Panc1 (cell line): ENCODE data around the gene HES3. TPM values are rescaled to one million over a fixed set of nuclear protein-coding genes. Genes with fewer than 3 reads are reported as not detected.

ENCODE experiments used
- ATAC-seq: fragments of 200-7000 bp; cut with Tn5 transposase; 2 replicates; pipeline ENCODE4 v1.9.1; 2020; ENCODE audit warnings: mild to moderate bottlenecking, moderate library complexity
- BruUV-seq: library from RNA; stranded (reverse); fragments of 400-500 nt; replicated peaks from 2 replicates; lab custom pipeline; 2021; lab: Mats Ljungman, UMichigan
- CTCF ChIA-PET: fragments of 300-600 bp; sonication (Branson Sonifier 250); formaldehyde crosslinking; loops from one replicate; lab custom pipeline; 2022; ENCODE audit warnings: antibody characterized with exemption; lab: Charles Lee
- POLR2A ChIA-PET: fragments of 300-600 bp; sonication (Branson Sonifier 250); formaldehyde crosslinking; loops from one replicate; lab custom pipeline; 2022; ENCODE audit warnings: antibody characterized with exemption; lab: Charles Lee
- DNase-seq: peaks from one replicate; pipeline ENCODE4 v3.0.0-alpha.2; 2010; ENCODE audit warnings: low read depth, low spot score
- H3K27ac ChIP-seq: 2 replicates; pipeline ENCODE4 v1.5.1; 2011; ENCODE audit warnings: mild to moderate bottlenecking, low read length, inconsistent platforms
- H3K27me3 ChIP-seq: fragments of 200-500 bp; sonication (Bioruptor generic); 2 replicates; pipeline ENCODE4 v1.6.0; 2014; ENCODE audit warnings: low read length, inconsistent platforms; ENCODE audit not compliant: control insufficient read depth, insufficient read depth
- H3K36me3 ChIP-seq: fragments of 200-500 bp; sonication (Bioruptor generic); 2 replicates; pipeline ENCODE4 v1.5.1; 2014; ENCODE audit warnings: inconsistent platforms, mild to moderate bottlenecking, low read length, moderate library complexity; ENCODE audit not compliant: control insufficient read depth, insufficient read depth
- H3K4me1 ChIP-seq: 2 replicates; pipeline ENCODE4 v1.5.1; 2011; ENCODE audit warnings: inconsistent platforms, mild to moderate bottlenecking, low read length, moderate library complexity; ENCODE audit not compliant: control insufficient read depth, insufficient read depth
- H3K4me3 ChIP-seq, 2 experiments: 2 replicates each; pipeline ENCODE4 v1.5.1; 2011 to 2012; ENCODE audit warnings: low read depth in 2 of 2, low read length in 2 of 2, mild to moderate bottlenecking in 2 of 2, inconsistent platforms in 1 of 2, moderate library complexity in 1 of 2
- H3K9me3 ChIP-seq: fragments of 200-500 bp; sonication (Bioruptor generic); 2 replicates; pipeline ENCODE4 v1.5.1; 2014; ENCODE audit warnings: low read depth, mild to moderate bottlenecking, inconsistent platforms, low read length, moderate library complexity; ENCODE audit not compliant: control insufficient read depth, insufficient read depth
- CTCF ChIP-seq: fragments of 450-650 bp; IDR thresholded peaks from 2 replicates; pipeline ENCODE4 v1.5.1; 2017; ENCODE audit warnings: mild to moderate bottlenecking
- POLR2AphosphoS5 ChIP-seq: IDR thresholded peaks from 2 replicates; pipeline ENCODE4 v1.6.1; 2012; ENCODE audit warnings: mild to moderate bottlenecking, low read depth, low read length, moderate library complexity
- REST ChIP-seq, 2 experiments: IDR thresholded peaks; 2 replicates each; pipeline ENCODE4 v1.6.1; 2011 to 2012; ENCODE audit warnings: low read depth in 2 of 2, control low read depth in 1 of 2, low read length in 1 of 2, mild to moderate bottlenecking in 1 of 2, moderate library complexity in 1 of 2; ENCODE audit not compliant: insufficient read depth in 1 of 2
- SIN3A ChIP-seq: IDR thresholded peaks from 2 replicates; pipeline ENCODE4 v1.6.1; 2012; ENCODE audit warnings: low read depth, mild to moderate bottlenecking, low read length, moderate library complexity, borderline replicate concordance; ENCODE audit not compliant: insufficient read depth
- TCF7L2 ChIP-seq: IDR thresholded peaks from 2 replicates; pipeline ENCODE4 v1.6.1; 2011; ENCODE audit warnings: mild to moderate bottlenecking, low read depth, low read length, inconsistent platforms
- in situ Hi-C: cut with HindIII; loops from 2 replicates; pipeline ENCODE4 v1.10.0; 2016; ENCODE audit warnings: low sequenced_read_pairs, low pct_unique_long_range_greater_than_20kb
- intact Hi-C: fragments of 100-400 bp; cut with micrococcal nuclease; formaldehyde crosslinking; loops from one replicate; pipeline ENCODE4 v1.10.0; 2022; ENCODE audit not compliant: unreplicated experiment
- total RNA-seq: library from RNA; stranded (reverse); gene quantifications from one replicate; pipeline ENCODE4 v1.2.1, GENCODE V29; 2021; ENCODE audit not compliant: unreplicated experiment

The HES3 gene
- total RNA-seq, 1 experiment from 2014 or later = not detected

DNA sequence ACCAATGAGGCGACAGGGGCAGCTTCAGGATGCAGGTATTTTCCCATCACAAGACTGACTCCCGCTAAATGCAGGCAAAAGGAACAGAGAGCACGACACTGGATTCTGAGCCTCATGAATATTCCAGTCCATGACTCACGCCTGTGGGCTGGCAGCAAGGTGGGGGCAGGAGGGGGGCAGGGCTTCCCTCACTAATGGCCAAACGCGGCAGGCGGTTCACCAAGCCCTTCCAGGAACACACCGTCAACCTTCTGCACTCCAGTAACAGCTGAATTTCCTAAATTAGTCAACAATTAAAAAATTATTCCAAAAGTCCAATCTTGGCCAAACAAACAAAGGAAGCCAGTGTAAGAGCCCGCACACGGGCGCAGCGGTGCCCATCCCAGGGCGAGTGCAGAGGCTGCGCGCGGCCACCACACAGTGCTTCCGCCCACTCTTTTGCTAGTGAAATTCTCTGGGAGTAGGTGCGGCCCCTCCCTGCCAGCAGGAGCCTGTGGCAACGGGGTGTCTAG, 29.5 kb downstream of the HES3 start:
- no TSS peak for BruUV-seq
- POLR2A ChIA-PET = no interaction called here
- CTCF ChIA-PET = no interaction called here

DNA sequence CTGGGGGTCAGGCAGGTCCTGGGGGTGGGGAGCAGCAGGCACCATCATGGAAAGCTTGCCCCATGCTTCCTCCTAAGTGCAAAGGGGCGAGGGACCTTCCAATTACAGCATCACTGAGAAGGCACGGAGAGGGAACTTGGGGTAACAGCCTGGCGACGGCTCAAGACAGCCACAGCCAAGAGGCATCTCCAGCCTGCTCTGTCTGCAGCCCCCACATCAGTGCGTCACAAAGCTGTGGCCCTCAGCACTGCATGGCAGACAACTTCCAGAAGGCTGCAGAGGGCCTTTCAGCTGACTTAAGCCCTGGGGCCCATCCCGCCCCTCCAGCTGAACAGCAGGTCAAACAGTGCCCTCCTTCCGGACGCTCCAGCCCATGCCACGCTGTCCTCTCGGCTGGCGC, 30.1 kb downstream of the HES3 start:
- H3K27me3 ChIP-seq = no peaks in the 10 kb centered on the region
- ATAC-seq (no peak), DNase-seq (no peak)
- H3K36me3 ChIP-seq = no peaks in the 10 kb centered on the region
- ChIA-PET POLR2A (no interaction called here), CTCF (no interaction called here)
- TF ChIP-seq TCF7L2 = no peak
- no peak for TF ChIP-seq SIN3A
- TF ChIP-seq CTCF = no peak
- no peak for TF ChIP-seq REST (IDR thresholded peaks at IDR 0.05; ENCODE audit: insufficient read depth in 1 of 2, low read depth in 2 of 2, low read length in 1 of 2)
- TF ChIP-seq POLR2AphosphoS5 = no peak
- in situ Hi-C loops (no loop called here), intact Hi-C loops (no loop called here)
- no peak overlapping the region for H3K4me3 ChIP-seq
- BruUV-seq = no TSS peak
- no peaks in the 10 kb centered on the region for H3K9me3 ChIP-seq
- no peak overlapping the region for H3K27ac ChIP-seq
- no peaks in the 10 kb centered on the region for H3K4me1 ChIP-seq

More for the DNA sequence above, 29.5 kb downstream of the HES3 start:
- intact Hi-C loops = no loop called here
- Histone ChIP-seq H3K36me3 (no peaks in the 10 kb centered on the region), H3K9me3 (no peaks in the 10 kb centered on the region), H3K4me3 (no peak overlapping the region), H3K27me3 (no peaks in the 10 kb centered on the region), H3K4me1 (no peaks in the 10 kb centered on the region), H3K27ac (no peak overlapping the region)
- no peak for ATAC-seq
- no peak for DNase-seq
- in situ Hi-C loops = no loop called here
- no peak for TF ChIP-seq REST (IDR thresholded peaks at IDR 0.05; ENCODE audit: insufficient read depth in 1 of 2, low read depth in 2 of 2, low read length in 1 of 2)
- TF ChIP-seq CTCF = no peak
- no peak for TF ChIP-seq TCF7L2
- no peak for TF ChIP-seq SIN3A
- TF ChIP-seq POLR2AphosphoS5 = no peak
